VCaP (cell line): ENCODE data around the gene SORL1.
"Not testable (repeated sequence)": the region's sequence is repeated elsewhere in the genome, so short reads cannot be mapped to it uniquely, and the experiment has no call there.

Experiments
- H3K27ac ChIP-seq: fragments of 450-650 bp; 2 replicates; pipeline ENCODE4 v1.5.1; 2017
- TF ChIP-seq, protein P1 (sequence below): fragments of 450-650 bp; conservative IDR thresholded peaks from 2 replicates; pipeline ENCODE4 v1.5.1; 2017; ENCODE audit warnings: mild to moderate bottlenecking, moderate library complexity

SORL1 gene

GRCh38 chr11:121451986-121452608 lies at the start of gene SORL1:
SORL1 (plus strand) TSS chr11:121452314; CDS start chr11:121452332, 18 bp downstream.
- TF ChIP-seq, protein P1, sequence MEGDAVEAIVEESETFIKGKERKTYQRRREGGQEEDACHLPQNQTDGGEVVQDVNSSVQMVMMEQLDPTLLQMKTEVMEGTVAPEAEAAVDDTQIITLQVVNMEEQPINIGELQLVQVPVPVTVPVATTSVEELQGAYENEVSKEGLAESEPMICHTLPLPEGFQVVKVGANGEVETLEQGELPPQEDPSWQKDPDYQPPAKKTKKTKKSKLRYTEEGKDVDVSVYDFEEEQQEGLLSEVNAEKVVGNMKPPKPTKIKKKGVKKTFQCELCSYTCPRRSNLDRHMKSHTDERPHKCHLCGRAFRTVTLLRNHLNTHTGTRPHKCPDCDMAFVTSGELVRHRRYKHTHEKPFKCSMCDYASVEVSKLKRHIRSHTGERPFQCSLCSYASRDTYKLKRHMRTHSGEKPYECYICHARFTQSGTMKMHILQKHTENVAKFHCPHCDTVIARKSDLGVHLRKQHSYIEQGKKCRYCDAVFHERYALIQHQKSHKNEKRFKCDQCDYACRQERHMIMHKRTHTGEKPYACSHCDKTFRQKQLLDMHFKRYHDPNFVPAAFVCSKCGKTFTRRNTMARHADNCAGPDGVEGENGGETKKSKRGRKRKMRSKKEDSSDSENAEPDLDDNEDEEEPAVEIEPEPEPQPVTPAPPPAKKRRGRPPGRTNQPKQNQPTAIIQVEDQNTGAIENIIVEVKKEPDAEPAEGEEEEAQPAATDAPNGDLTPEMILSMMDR: peak; percentile 90
- peak within 1 kb of the TSS; percentile 92 for H3K27ac ChIP-seq

DNA sequence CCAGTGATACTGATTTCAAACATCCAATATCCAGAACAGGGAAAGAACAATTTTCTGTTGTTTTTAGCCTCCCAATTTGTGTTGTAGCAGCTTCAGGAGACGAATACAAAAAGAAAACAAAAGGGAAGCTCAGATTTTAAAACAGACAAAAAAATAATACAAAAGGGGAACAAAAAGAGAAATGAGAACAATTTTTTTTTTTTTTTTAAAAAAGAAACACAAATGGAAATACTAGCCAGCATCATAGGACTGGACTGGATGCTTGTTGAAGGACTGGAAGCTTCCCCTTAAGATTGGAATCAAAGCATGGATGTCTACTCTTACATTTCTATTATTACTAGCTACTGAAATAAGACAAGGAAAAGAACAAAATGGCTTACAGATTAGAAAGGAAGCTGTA lies 46.5 kb upstream of the SORL1 start:
- no peak overlapping the region for H3K27ac ChIP-seq
- TF ChIP-seq, protein P1: no peak

GRCh38 chr11:121406291-121406690 lies 45.8 kb upstream of the SORL1 start:
- TF ChIP-seq, protein P1: no peak
- no peak overlapping the region for H3K27ac ChIP-seq

- peak overlapping the region; percentile 26; the same call in 1 of the 2 replicates for H3K27ac ChIP-seq
- TF ChIP-seq, protein P1: no peak
Observed at GRCh38 chr11:121408830-121409229, 43.3 kb upstream of the SORL1 start.

DNA sequence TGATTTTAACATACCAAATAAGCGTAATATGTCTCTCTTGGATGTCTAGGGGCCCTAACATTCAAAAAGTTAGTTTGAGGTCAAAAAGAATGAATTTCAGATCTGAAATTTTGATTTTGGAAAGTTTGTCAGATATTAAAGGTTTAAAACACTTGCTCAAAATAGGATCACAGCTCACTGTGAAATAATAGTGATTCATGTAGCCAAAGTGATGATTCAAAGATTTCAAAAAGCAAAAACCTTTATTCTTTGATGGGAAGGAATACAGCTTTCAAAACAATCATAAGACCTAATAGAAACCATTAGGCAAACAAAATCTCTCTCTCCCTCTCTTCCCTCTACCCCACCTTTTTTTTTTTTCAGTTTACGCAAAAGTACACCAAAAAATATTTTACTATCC lies 42.1 kb upstream of the SORL1 start:
- not testable (repeated sequence) for H3K27ac ChIP-seq

DNA sequence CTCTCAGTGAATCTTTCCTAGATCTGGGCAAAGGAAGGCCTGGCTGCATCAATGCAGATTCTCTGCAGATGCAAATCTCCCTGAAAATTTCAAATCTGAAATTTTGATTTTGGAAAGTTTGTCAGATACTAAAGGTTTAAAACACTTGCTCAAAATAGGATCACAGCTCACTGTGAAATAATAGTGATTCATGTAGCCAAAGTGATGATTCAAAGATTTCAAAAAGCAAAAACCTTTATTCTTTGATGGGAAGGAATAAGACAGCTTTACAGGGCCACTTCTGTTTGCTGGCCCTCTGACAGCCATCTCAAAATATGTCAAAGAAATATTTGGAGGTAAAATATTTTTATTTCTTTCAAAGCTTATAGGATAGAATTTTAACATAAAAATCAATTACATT lies 40.8 kb upstream of the SORL1 start:
- H3K27ac ChIP-seq: not testable (repeated sequence)

- no peak overlapping the region for H3K27ac ChIP-seq
- TF ChIP-seq, protein P1: no peak
Observed at GRCh38 chr11:121412000-121412587, 40.0 kb upstream of the SORL1 start.

GRCh38 chr11:121412711-121413415 lies 39.3 kb upstream of the SORL1 start:
- TF ChIP-seq, protein P1: no peak
- no peak overlapping the region for H3K27ac ChIP-seq
